Smooth muscle cell (in vitro differentiated cells): ENCODE data around the gene ARID2. TPM values are rescaled to one million over a fixed set of nuclear protein-coding genes. Genes with fewer than 3 reads are reported as not detected.

Experiments
- DNase-seq: peaks from one replicate; lab custom pipeline; 2025; ENCODE audit not compliant: unreplicated experiment; lab: John Stamatoyannopoulos, UW
- H2AFZ ChIP-seq: fragments of 200-600 bp; sonication (generic); 2 replicates; pipeline ENCODE4 v1.6.0; 2016; ENCODE audit warnings: antibody characterized with exemption, low read depth, mild to moderate bottlenecking
- H3F3A ChIP-seq: fragments of 200-600 bp; sonication (generic); 2 replicates; pipeline ENCODE4 v1.6.0; 2017; ENCODE audit warnings: antibody characterized with exemption, low read depth
- H3K27ac ChIP-seq: fragments of 200-600 bp; sonication (generic); 2 replicates; pipeline ENCODE4 v1.5.1; 2016; ENCODE audit warnings: low read depth, mild to moderate bottlenecking
- H3K27me3 ChIP-seq: fragments of 200-600 bp; sonication (generic); 2 replicates; pipeline ENCODE4 v1.6.1; 2016; ENCODE audit warnings: low read depth, mild to moderate bottlenecking
- H3K36me3 ChIP-seq: fragments of 200-600 bp; sonication (generic); 2 replicates; pipeline ENCODE4 v1.5.1; 2016; ENCODE audit warnings: low read depth
- H3K4me1 ChIP-seq: fragments of 200-600 bp; sonication (generic); 2 replicates; pipeline ENCODE4 v1.5.1; 2016; ENCODE audit warnings: low read depth
- H3K4me2 ChIP-seq: fragments of 200-600 bp; sonication (generic); 2 replicates; pipeline ENCODE4 v1.6.0; 2016; ENCODE audit warnings: mild to moderate bottlenecking
- H3K4me3 ChIP-seq: fragments of 200-600 bp; sonication (generic); 2 replicates; pipeline ENCODE4 v1.5.1; 2016; ENCODE audit warnings: mild to moderate bottlenecking
- H3K79me2 ChIP-seq: fragments of 200-600 bp; sonication (generic); 2 replicates; pipeline ENCODE4 v1.6.0; 2016; ENCODE audit warnings: low read depth, mild to moderate bottlenecking
- H3K9ac ChIP-seq: fragments of 200-600 bp; sonication (generic); 2 replicates; pipeline ENCODE4 v1.6.0; 2016; ENCODE audit warnings: low read depth
- H3K9me3 ChIP-seq: fragments of 200-600 bp; sonication (generic); replicated peaks from 2 replicates; pipeline ENCODE4 v1.5.1; 2016; ENCODE audit warnings: low read depth
- H4K20me1 ChIP-seq: fragments of 200-600 bp; sonication (generic); 2 replicates; pipeline ENCODE4 v1.6.0; 2016; ENCODE audit warnings: low read depth
- WGBS: methylation state at CpG from one replicate; pipeline ENCODE4 v1.1.7; 2016; ENCODE audit warnings: low lambda C conversion rate; 5-methylcytosine and 5-hydroxymethylcytosine counted together
- polyA plus RNA-seq: library from polyadenylated mRNA; unstranded; fragments of >200 nt; fragmentation: Nextera tagmentation; extraction: Ambion mirVana; gene quantifications from 2 replicates; pipeline ENCODE4 v1.2.1, GENCODE V29; 2016
- total RNA-seq: library from RNA; depleted of rRNA; stranded (reverse); fragments of >200 nt; gene quantifications from 2 replicates; pipeline ENCODE4 v1.2.3, GENCODE V29; 2014
- TF ChIP-seq, protein P1 (sequence below): fragments of 200-600 bp; sonication (generic); IDR thresholded peaks from 2 replicates; pipeline ENCODE4 v1.5.1; 2017; ENCODE audit warnings: borderline replicate concordance, mild to moderate bottlenecking, antibody characterized with exemption; ENCODE audit not compliant: insufficient read depth, poor library complexity, severe bottlenecking

The ARID2 gene
- total and polyA plus RNA-seq, 2 experiments from 2014 or later = 9.9 to 36.2 TPM

GRCh38 chr12:45695606-45696005 is 33.9 kb upstream of the ARID2 start:
- Histone ChIP-seq H3K9me3 (no peaks in the 10 kb centered on the region), H3K27me3 (peaks cover 3% of the 10 kb centered on the region), H3K4me1 (peaks cover 6% of the 10 kb centered on the region), H2AFZ (no peak overlapping the region), H3F3A (no peaks in the 10 kb centered on the region), H3K79me2 (no peaks in the 10 kb centered on the region), H3K4me3 (no peak overlapping the region), H3K27ac (no peak overlapping the region), H3K9ac (no peak overlapping the region), H3K4me2 (no peak overlapping the region), H4K20me1 (no peaks in the 10 kb centered on the region), H3K36me3 (no peaks in the 10 kb centered on the region)
- no peak for DNase-seq
- TF ChIP-seq, protein P1, sequence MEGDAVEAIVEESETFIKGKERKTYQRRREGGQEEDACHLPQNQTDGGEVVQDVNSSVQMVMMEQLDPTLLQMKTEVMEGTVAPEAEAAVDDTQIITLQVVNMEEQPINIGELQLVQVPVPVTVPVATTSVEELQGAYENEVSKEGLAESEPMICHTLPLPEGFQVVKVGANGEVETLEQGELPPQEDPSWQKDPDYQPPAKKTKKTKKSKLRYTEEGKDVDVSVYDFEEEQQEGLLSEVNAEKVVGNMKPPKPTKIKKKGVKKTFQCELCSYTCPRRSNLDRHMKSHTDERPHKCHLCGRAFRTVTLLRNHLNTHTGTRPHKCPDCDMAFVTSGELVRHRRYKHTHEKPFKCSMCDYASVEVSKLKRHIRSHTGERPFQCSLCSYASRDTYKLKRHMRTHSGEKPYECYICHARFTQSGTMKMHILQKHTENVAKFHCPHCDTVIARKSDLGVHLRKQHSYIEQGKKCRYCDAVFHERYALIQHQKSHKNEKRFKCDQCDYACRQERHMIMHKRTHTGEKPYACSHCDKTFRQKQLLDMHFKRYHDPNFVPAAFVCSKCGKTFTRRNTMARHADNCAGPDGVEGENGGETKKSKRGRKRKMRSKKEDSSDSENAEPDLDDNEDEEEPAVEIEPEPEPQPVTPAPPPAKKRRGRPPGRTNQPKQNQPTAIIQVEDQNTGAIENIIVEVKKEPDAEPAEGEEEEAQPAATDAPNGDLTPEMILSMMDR = no peak

- Histone ChIP-seq H3K4me3 (no peak overlapping the region), H2AFZ (no peak overlapping the region), H3K36me3 (no peaks in the 10 kb centered on the region), H3K4me2 (no peak overlapping the region), H4K20me1 (no peaks in the 10 kb centered on the region), H3K79me2 (no peaks in the 10 kb centered on the region), H3F3A (no peaks in the 10 kb centered on the region), H3K4me1 (peaks cover 6% of the 10 kb centered on the region), H3K27me3 (peaks cover 3% of the 10 kb centered on the region), H3K27ac (no peak overlapping the region), H3K9ac (no peak overlapping the region), H3K9me3 (no peaks in the 10 kb centered on the region)
- WGBS = 97% methylated on average over 7 of the region's 7 CpGs
- TF ChIP-seq, protein P1 = no peak
- DNase-seq = no peak
Observed at GRCh38 chr12:45696049-45696448, 33.5 kb upstream of the ARID2 start.

- Histone ChIP-seq H3K79me2 (no peaks in the 10 kb centered on the region), H3K27me3 (peaks cover 3% of the 10 kb centered on the region), H3K4me1 (peaks cover 6% of the 10 kb centered on the region), H3K27ac (no peak overlapping the region), H3K36me3 (no peaks in the 10 kb centered on the region), H3K9me3 (peaks cover 4% of the 10 kb centered on the region), H4K20me1 (no peaks in the 10 kb centered on the region), H3F3A (no peaks in the 10 kb centered on the region), H3K4me2 (no peak overlapping the region), H3K4me3 (no peak overlapping the region), H3K9ac (no peak overlapping the region), H2AFZ (no peak overlapping the region)
- no peak for DNase-seq
- TF ChIP-seq, protein P1 = no peak
- 82% methylated on average over 6 of the region's 6 CpGs for WGBS
Observed at GRCh38 chr12:45697371-45697770, 32.1 kb upstream of the ARID2 start.

DNA sequence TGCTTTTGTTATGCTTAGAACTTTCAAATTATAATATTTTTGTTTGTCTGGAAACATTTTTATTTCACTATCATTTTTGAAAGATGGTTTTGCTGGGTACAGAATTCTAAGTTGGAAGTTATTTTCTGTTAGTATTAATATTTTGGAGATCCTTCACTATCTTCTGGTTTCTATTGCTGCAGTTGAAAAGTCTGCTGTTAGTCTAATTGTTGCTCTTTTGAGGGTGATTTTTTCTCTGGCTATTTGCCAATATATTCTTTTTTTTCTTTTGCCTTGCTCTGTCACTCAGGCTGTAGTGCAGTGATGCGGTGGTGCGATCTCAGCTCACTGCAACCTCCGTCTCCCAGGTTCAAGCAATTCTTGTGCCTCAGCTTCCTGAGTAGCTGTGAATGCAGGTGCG is 28.2 kb upstream of the ARID2 start:
- Histone ChIP-seq H3K27me3 (peaks cover 3% of the 10 kb centered on the region), H3K36me3 (no peaks in the 10 kb centered on the region), H3K79me2 (no peaks in the 10 kb centered on the region), H3K4me3 (no peak overlapping the region), H3K27ac (no peak overlapping the region), H3K9ac (no peak overlapping the region), H3K9me3 (peaks cover 4% of the 10 kb centered on the region), H3F3A (no peaks in the 10 kb centered on the region), H3K4me2 (no peak overlapping the region), H4K20me1 (no peaks in the 10 kb centered on the region), H2AFZ (no peak overlapping the region), H3K4me1 (no peaks in the 10 kb centered on the region)
- WGBS = 94% methylated on average over 4 of the region's 4 CpGs
- TF ChIP-seq, protein P1 = no peak
- DNase-seq = no peak
